H9 (cell line): ENCODE data around the gene CCDC63. TPM values are rescaled to one million over a fixed set of nuclear protein-coding genes. Genes with fewer than 3 reads are reported as not detected.

Experiments used
- DNase-seq: peaks from one replicate; pipeline ENCODE4 v3.0.0-alpha.2; 2017
- H2AFZ ChIP-seq: one replicate; pipeline ENCODE4 v1.6.1; 2013; ENCODE audit warnings: mild to moderate bottlenecking, low read length, control low read depth, moderate library complexity
- H2AK5ac ChIP-seq: 2 replicates; pipeline ENCODE4 v1.6.1; 2013; ENCODE audit warnings: low read length, control low read depth, mixed read lengths; ENCODE audit not compliant: insufficient read length
- H2BK120ac ChIP-seq: one replicate; pipeline ENCODE4 v1.6.1; 2013; ENCODE audit warnings: low read depth, mild to moderate bottlenecking, low read length, control low read depth, inconsistent platforms; ENCODE audit not compliant: poor library complexity, severe bottlenecking
- H2BK12ac ChIP-seq: 2 replicates; pipeline ENCODE4 v1.6.1; 2013; ENCODE audit warnings: low read length, control low read depth, mixed read lengths, low read depth; ENCODE audit not compliant: insufficient read length
- H2BK15ac ChIP-seq: 2 replicates; pipeline ENCODE4 v1.6.1; 2013; ENCODE audit warnings: low read depth, low read length, control low read depth
- H2BK20ac ChIP-seq: one replicate; pipeline ENCODE4 v1.6.1; 2013; ENCODE audit warnings: low read depth, mild to moderate bottlenecking, low read length, control low read depth, inconsistent platforms; ENCODE audit not compliant: poor library complexity, severe bottlenecking
- H2BK5ac ChIP-seq: 2 replicates; pipeline ENCODE4 v1.6.1; 2013; ENCODE audit warnings: low read length, control low read depth, mixed read lengths; ENCODE audit not compliant: insufficient read length
- H3K14ac ChIP-seq: 2 replicates; pipeline ENCODE4 v1.6.1; 2013; ENCODE audit warnings: low read length, control low read depth; ENCODE audit not compliant: insufficient read depth
- H3K18ac ChIP-seq: 2 replicates; pipeline ENCODE4 v1.6.1; 2013; ENCODE audit warnings: low read depth, mild to moderate bottlenecking, mixed read lengths, low read length, control low read depth; ENCODE audit not compliant: insufficient read length
- H3K23ac ChIP-seq: 2 replicates; pipeline ENCODE4 v1.6.1; 2013; ENCODE audit warnings: low read length, control low read depth, mixed read lengths, low read depth; ENCODE audit not compliant: insufficient read length
- H3K23me2 ChIP-seq: 2 replicates; pipeline ENCODE4 v1.6.1; 2013; ENCODE audit warnings: low read depth, mild to moderate bottlenecking, mixed read lengths, low read length, control low read depth; ENCODE audit not compliant: insufficient read length, poor library complexity, severe bottlenecking
- H3K27ac ChIP-seq: 2 replicates; pipeline ENCODE4 v1.5.1; 2013; ENCODE audit warnings: low read length, control low read depth, mixed read lengths, low read depth; ENCODE audit not compliant: insufficient read length
- H3K27me3 ChIP-seq: 2 replicates; pipeline ENCODE4 v1.6.1; 2013; ENCODE audit warnings: low read length, control low read depth, inconsistent platforms; ENCODE audit not compliant: insufficient read depth
- H3K4ac ChIP-seq: 2 replicates; pipeline ENCODE4 v1.6.1; 2013; ENCODE audit warnings: low read depth, mild to moderate bottlenecking, control low read depth, inconsistent platforms, low read length, moderate library complexity
- H3K4me1 ChIP-seq: 2 replicates; pipeline ENCODE4 v1.6.1; 2013; ENCODE audit warnings: low read length, control low read depth, inconsistent platforms; ENCODE audit not compliant: insufficient read depth
- H3K4me2 ChIP-seq: 2 replicates; pipeline ENCODE4 v1.6.1; 2013; ENCODE audit warnings: low read length, control low read depth, mixed read lengths; ENCODE audit not compliant: insufficient read length, insufficient read depth
- H3K56ac ChIP-seq: 2 replicates; pipeline ENCODE4 v1.6.1; 2013; ENCODE audit warnings: low read depth, mild to moderate bottlenecking, mixed read lengths, low read length, control low read depth; ENCODE audit not compliant: insufficient read length
- H3K79me1 ChIP-seq: 2 replicates; pipeline ENCODE4 v1.6.1; 2013; ENCODE audit warnings: low read depth, mild to moderate bottlenecking, moderate library complexity, low read length, control low read depth, inconsistent platforms; ENCODE audit not compliant: insufficient read depth, poor library complexity, severe bottlenecking
- H3K79me2 ChIP-seq: 2 replicates; pipeline ENCODE4 v1.6.1; 2013; ENCODE audit warnings: low read length, control low read depth, inconsistent platforms; ENCODE audit not compliant: insufficient read depth
- H3K9ac ChIP-seq: 2 replicates; pipeline ENCODE4 v1.6.1; 2013; ENCODE audit warnings: low read length, control low read depth, mixed read lengths; ENCODE audit not compliant: insufficient read length; ENCODE audit errors: extremely low read depth
- H3K9me3 ChIP-seq: one replicate; pipeline ENCODE4 v1.6.1; 2013; ENCODE audit warnings: low read depth, low read length, inconsistent platforms; ENCODE audit not compliant: control insufficient read depth
- H3T11ph ChIP-seq: one replicate; pipeline ENCODE4 v1.6.1; 2013; ENCODE audit warnings: mild to moderate bottlenecking, low read length, control low read depth, inconsistent platforms
- H4K20me1 ChIP-seq: one replicate; pipeline ENCODE4 v1.6.1; 2013; ENCODE audit not compliant: control insufficient read depth, insufficient read length, insufficient read depth
- H4K5ac ChIP-seq: 2 replicates; pipeline ENCODE4 v1.6.1; 2013; ENCODE audit warnings: low read depth, mild to moderate bottlenecking, mixed read lengths, low read length, control low read depth; ENCODE audit not compliant: insufficient read length
- H4K8ac ChIP-seq: replicated peaks from 2 replicates; pipeline ENCODE4 v1.6.1; 2013; ENCODE audit warnings: low read length, control low read depth, mixed read lengths, low read depth; ENCODE audit not compliant: insufficient read length
- H4K91ac ChIP-seq: 2 replicates; pipeline ENCODE4 v1.6.1; 2013; ENCODE audit warnings: low read depth, mild to moderate bottlenecking, moderate library complexity, mixed read lengths, low read length, control low read depth; ENCODE audit not compliant: insufficient read length
- H3K27ac Mint-ChIP-seq, 3 experiments: 2 replicates in 2 of 3; 3 replicates in 1 of 3; pipeline ENCODE4 v1.8.0; 2020 to 2021; ENCODE audit warnings: mixed read lengths in 3 of 3, mild to moderate bottlenecking in 1 of 3, moderate library complexity in 1 of 3
- H3K27me3 Mint-ChIP-seq: 2 replicates; pipeline ENCODE4 v1.8.0; 2021; ENCODE audit warnings: low read depth, mild to moderate bottlenecking, moderate library complexity, mixed read lengths
- H3K36me3 Mint-ChIP-seq, 3 experiments: 2 replicates in 2 of 3; 3 replicates in 1 of 3; pipeline ENCODE4 v1.8.0; 2020 to 2021; ENCODE audit warnings: low read depth in 3 of 3, mixed read lengths in 3 of 3; ENCODE audit not compliant: insufficient read depth in 1 of 3
- H3K4me1 Mint-ChIP-seq, 2 experiments: 2 replicates each; pipeline ENCODE4 v1.8.0; 2020; ENCODE audit warnings: mixed read lengths in 2 of 2
- H3K4me3 Mint-ChIP-seq, 2 experiments: 2 replicates in 1 of 2; 3 replicates in 1 of 2; pipeline ENCODE4 v1.8.0; 2020 to 2021; ENCODE audit warnings: mild to moderate bottlenecking in 2 of 2, mixed read lengths in 2 of 2, moderate library complexity in 1 of 2
- H3K9me3 Mint-ChIP-seq, 2 experiments: 2 replicates in 1 of 2; 3 replicates in 1 of 2; pipeline ENCODE4 v1.8.0; 2020; ENCODE audit warnings: mild to moderate bottlenecking in 2 of 2, mixed read lengths in 2 of 2, moderate library complexity in 1 of 2
- WGBS: extraction: QIAGEN DNeasy Blood & Tissue Kit; methylation state at CpG from one replicate; pipeline ENCODE4 v1.1.7; 2013; ENCODE audit warnings: missing lambda C conversion rate, low lambda C conversion rate, mixed read lengths; ENCODE audit not compliant: insufficient read length; ENCODE audit errors: extremely low coverage; 5-methylcytosine and 5-hydroxymethylcytosine counted together
- total RNA-seq: library from RNA; stranded (reverse); gene quantifications from 2 replicates; pipeline ENCODE4 v1.2.1, GENCODE V29; 2021
- TF ChIP-seq, protein P1 (sequence below): fragments of 200-600 bp; sonication (generic); conservative IDR thresholded peaks from 3 replicates; pipeline ENCODE4 v1.8.0; 2021; ENCODE audit warnings: antibody characterized with exemption, mild to moderate bottlenecking

CCDC63 gene
- total RNA-seq, 1 experiment from 2014 or later: 0.77 TPM

DNA sequence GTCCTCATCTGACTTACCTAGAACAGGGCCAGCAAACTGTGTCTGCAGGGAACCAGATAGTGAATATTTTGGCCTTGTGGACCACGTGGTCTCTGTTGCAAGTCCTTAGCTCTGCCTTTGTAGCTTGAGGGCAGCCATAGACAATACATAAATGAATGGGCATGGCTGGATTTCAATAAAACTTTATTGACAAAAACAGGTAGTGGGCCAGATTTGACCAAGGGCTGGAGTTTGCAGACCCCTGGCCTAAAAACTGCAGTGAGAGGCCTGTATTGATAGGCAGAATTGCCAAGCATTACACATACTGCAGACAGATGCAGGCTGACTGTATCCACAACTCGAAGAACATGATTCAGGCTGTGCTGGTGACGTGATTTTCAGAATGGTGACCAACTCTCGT lies 25.3 kb downstream of the CCDC63 start:
- Mint-ChIP-seq H3K4me1 (no peaks in the 10 kb centered on the region), H3K27me3 (peaks cover 16% of the 10 kb centered on the region), H3K36me3 (peaks cover 8 to 11% (median 9%) of the 10 kb centered on the region in 3 experiments; a peak in 6 of 7 replicates), H3K4me3 (no peak overlapping the region), H3K27ac (no peak overlapping the region; a peak in 1 of 7 replicates), H3K9me3 (peaks cover 15 to 23% of the 10 kb centered on the region in 2 experiments)
- Histone ChIP-seq H4K91ac (no peak overlapping the region), H3K56ac (no peak overlapping the region), H3T11ph (no peak overlapping the region), H2BK120ac (no peak overlapping the region), H2BK20ac (no peak overlapping the region), H4K5ac (no peak overlapping the region), H3K4me1 (no peaks in the 10 kb centered on the region), H3K27me3 (no peaks in the 10 kb centered on the region; the same call in 1 of the 2 replicates), H4K20me1 (no peaks in the 10 kb centered on the region), H3K18ac (no peak overlapping the region), H2AK5ac (no peak overlapping the region), H2BK12ac (no peak overlapping the region), H2AFZ (no peak overlapping the region), H3K27ac (no peak overlapping the region), H3K9me3 (no peaks in the 10 kb centered on the region), H2BK5ac (no peak overlapping the region), H3K79me1 (no peaks in the 10 kb centered on the region), H2BK15ac (no peak overlapping the region), H3K79me2 (no peaks in the 10 kb centered on the region), H3K4me2 (no peak overlapping the region), H3K14ac (no peak overlapping the region), H3K9ac (no peak overlapping the region), H4K8ac (no peak overlapping the region), H3K4ac (no peak overlapping the region), H3K23ac (no peak overlapping the region), H3K23me2 (no peaks in the 10 kb centered on the region)
- TF ChIP-seq, protein P1, sequence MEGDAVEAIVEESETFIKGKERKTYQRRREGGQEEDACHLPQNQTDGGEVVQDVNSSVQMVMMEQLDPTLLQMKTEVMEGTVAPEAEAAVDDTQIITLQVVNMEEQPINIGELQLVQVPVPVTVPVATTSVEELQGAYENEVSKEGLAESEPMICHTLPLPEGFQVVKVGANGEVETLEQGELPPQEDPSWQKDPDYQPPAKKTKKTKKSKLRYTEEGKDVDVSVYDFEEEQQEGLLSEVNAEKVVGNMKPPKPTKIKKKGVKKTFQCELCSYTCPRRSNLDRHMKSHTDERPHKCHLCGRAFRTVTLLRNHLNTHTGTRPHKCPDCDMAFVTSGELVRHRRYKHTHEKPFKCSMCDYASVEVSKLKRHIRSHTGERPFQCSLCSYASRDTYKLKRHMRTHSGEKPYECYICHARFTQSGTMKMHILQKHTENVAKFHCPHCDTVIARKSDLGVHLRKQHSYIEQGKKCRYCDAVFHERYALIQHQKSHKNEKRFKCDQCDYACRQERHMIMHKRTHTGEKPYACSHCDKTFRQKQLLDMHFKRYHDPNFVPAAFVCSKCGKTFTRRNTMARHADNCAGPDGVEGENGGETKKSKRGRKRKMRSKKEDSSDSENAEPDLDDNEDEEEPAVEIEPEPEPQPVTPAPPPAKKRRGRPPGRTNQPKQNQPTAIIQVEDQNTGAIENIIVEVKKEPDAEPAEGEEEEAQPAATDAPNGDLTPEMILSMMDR: no peak
- DNase-seq: no peak
- WGBS: no CpG with 5 or more reads among the region's 4 CpGs
